Astrocyte (in vitro differentiated cells and primary cell): ENCODE measurements around the gene ATXN7. TPM values are rescaled to one million over a fixed set of nuclear protein-coding genes. Genes with fewer than 3 reads are reported as not detected.

Source experiments
- DNase-seq: peaks from one replicate; pipeline ENCODE4 v3.0.0-alpha.2; 2010; ENCODE audit warnings: low read depth
- FAIRE-seq: peaks from 2 replicates; lab custom pipeline; 2011; peaks lifted over from hg19 to GRCh38; lab: Jason Lieb, UNC
- H2AFZ ChIP-seq: 2 replicates; pipeline ENCODE4 v1.6.0; 2012; ENCODE audit warnings: low read depth, low read length, inconsistent platforms
- H3K27ac ChIP-seq: 2 replicates; pipeline ENCODE4 v1.5.1; 2011; ENCODE audit warnings: low read depth, low read length, inconsistent platforms
- H3K27me3 ChIP-seq: 2 replicates; pipeline ENCODE4 v1.6.0; 2011; ENCODE audit warnings: low read length, inconsistent platforms; ENCODE audit not compliant: insufficient read depth
- H3K36me3 ChIP-seq: 2 replicates; pipeline ENCODE4 v1.5.1; 2011; ENCODE audit warnings: low read length, inconsistent platforms; ENCODE audit not compliant: insufficient read depth
- H3K4me1 ChIP-seq: 2 replicates; pipeline ENCODE4 v1.5.1; 2011; ENCODE audit warnings: low read length, inconsistent platforms; ENCODE audit not compliant: insufficient read depth
- H3K4me2 ChIP-seq: 2 replicates; pipeline ENCODE4 v1.6.0; 2012; ENCODE audit warnings: low read length, inconsistent platforms
- H3K4me3 ChIP-seq: 2 replicates; pipeline ENCODE4 v1.5.1; 2011; ENCODE audit warnings: low read depth, mild to moderate bottlenecking, low read length, inconsistent platforms; ENCODE audit not compliant: insufficient read depth
- H3K79me2 ChIP-seq: 2 replicates; pipeline ENCODE4 v1.6.0; 2012; ENCODE audit warnings: mild to moderate bottlenecking, low read length, inconsistent platforms; ENCODE audit not compliant: insufficient read depth
- H3K9ac ChIP-seq: 2 replicates; pipeline ENCODE4 v1.6.0; 2012; ENCODE audit warnings: mild to moderate bottlenecking, low read length, inconsistent platforms
- H3K9me3 ChIP-seq: 2 replicates; pipeline ENCODE4 v1.5.1; 2012; ENCODE audit warnings: low read depth, mild to moderate bottlenecking, low read length, inconsistent platforms; ENCODE audit not compliant: insufficient read depth
- H4K20me1 ChIP-seq: 2 replicates; pipeline ENCODE4 v1.6.0; 2012; ENCODE audit warnings: low read length, inconsistent platforms; ENCODE audit not compliant: insufficient read depth
- H3K27ac Mint-ChIP-seq: one replicate; pipeline ENCODE4 v1.8.0; 2021; ENCODE audit warnings: mild to moderate bottlenecking, mixed read lengths; ENCODE audit not compliant: unreplicated experiment
- H3K27me3 Mint-ChIP-seq: one replicate; pipeline ENCODE4 v1.8.0; 2021; ENCODE audit warnings: low read depth, mixed read lengths; ENCODE audit not compliant: unreplicated experiment
- H3K36me3 Mint-ChIP-seq: one replicate; pipeline ENCODE4 v1.8.0; 2021; ENCODE audit warnings: low read depth, mixed read lengths; ENCODE audit not compliant: unreplicated experiment
- H3K4me1 Mint-ChIP-seq: one replicate; pipeline ENCODE4 v1.8.0; 2021; ENCODE audit warnings: low read depth, mixed read lengths; ENCODE audit not compliant: unreplicated experiment
- H3K4me3 Mint-ChIP-seq: one replicate; pipeline ENCODE4 v1.8.0; 2021; ENCODE audit warnings: mild to moderate bottlenecking, moderate library complexity, mixed read lengths; ENCODE audit not compliant: unreplicated experiment
- H3K9me3 Mint-ChIP-seq: one replicate; pipeline ENCODE4 v1.8.0; 2021; ENCODE audit warnings: mild to moderate bottlenecking, mixed read lengths; ENCODE audit not compliant: unreplicated experiment
- EZH2 ChIP-seq: IDR thresholded peaks from 2 replicates; pipeline ENCODE4 v1.6.1; 2012; ENCODE audit warnings: mild to moderate bottlenecking, low read length, inconsistent platforms; ENCODE audit not compliant: insufficient read depth
- total RNA-seq: library from RNA; stranded (reverse); gene quantifications from 2 replicates; pipeline ENCODE4 v1.2.1, GENCODE V29; 2021
- TF ChIP-seq, protein P1 (sequence below): IDR thresholded peaks from 2 replicates; pipeline ENCODE4 v1.5.1; 2011; ENCODE audit warnings: low read depth, mild to moderate bottlenecking, inconsistent platforms, low read length, moderate library complexity; ENCODE audit not compliant: insufficient read depth

The ATXN7 gene
- total RNA-seq, 1 donor from 2014 or later: 17.6 TPM

DNA sequence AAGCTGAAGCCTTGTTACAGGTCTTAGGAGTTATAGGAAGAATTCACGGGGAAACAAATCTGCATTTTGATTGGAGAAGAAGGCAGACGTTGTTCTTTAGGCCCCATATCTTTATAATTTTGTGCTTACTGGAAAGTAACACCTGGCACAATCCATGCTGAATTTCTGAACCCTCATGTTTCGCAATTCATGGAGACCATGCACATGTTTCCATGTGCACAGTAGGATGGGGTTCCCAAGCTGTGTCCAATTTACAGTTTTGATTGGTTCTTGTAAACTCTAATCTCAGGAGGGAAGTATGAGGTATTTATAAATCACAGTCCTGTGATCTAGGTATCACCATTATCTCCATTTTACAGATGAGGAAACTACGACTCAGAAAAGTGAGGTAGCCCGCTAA lies 56.3 kb downstream of the ATXN7 start:
- Mint-ChIP-seq H3K9me3 (peaks cover 6% of the 10 kb centered on the region), H3K27me3 (no peaks in the 10 kb centered on the region), H3K36me3 (peaks cover 27% of the 10 kb centered on the region), H3K4me1 (no peaks in the 10 kb centered on the region), H3K4me3 (no peak overlapping the region), H3K27ac (no peak overlapping the region)
- Histone ChIP-seq H3K79me2 (peaks cover 43% of the 10 kb centered on the region), H3K27ac (no peak overlapping the region), H4K20me1 (peaks cover 66% of the 10 kb centered on the region), H3K36me3 (peaks cover 27% of the 10 kb centered on the region), H3K4me2 (no peak overlapping the region), H3K9me3 (no peaks in the 10 kb centered on the region), H3K27me3 (no peaks in the 10 kb centered on the region), H3K4me1 (no peaks in the 10 kb centered on the region), H3K9ac (no peak overlapping the region), H3K4me3 (no peak overlapping the region), H2AFZ (no peak overlapping the region)
- no peak for DNase-seq
- no peak for FAIRE-seq
- TF ChIP-seq EZH2: no peak
- TF ChIP-seq, protein P1, sequence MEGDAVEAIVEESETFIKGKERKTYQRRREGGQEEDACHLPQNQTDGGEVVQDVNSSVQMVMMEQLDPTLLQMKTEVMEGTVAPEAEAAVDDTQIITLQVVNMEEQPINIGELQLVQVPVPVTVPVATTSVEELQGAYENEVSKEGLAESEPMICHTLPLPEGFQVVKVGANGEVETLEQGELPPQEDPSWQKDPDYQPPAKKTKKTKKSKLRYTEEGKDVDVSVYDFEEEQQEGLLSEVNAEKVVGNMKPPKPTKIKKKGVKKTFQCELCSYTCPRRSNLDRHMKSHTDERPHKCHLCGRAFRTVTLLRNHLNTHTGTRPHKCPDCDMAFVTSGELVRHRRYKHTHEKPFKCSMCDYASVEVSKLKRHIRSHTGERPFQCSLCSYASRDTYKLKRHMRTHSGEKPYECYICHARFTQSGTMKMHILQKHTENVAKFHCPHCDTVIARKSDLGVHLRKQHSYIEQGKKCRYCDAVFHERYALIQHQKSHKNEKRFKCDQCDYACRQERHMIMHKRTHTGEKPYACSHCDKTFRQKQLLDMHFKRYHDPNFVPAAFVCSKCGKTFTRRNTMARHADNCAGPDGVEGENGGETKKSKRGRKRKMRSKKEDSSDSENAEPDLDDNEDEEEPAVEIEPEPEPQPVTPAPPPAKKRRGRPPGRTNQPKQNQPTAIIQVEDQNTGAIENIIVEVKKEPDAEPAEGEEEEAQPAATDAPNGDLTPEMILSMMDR: no peak

DNA sequence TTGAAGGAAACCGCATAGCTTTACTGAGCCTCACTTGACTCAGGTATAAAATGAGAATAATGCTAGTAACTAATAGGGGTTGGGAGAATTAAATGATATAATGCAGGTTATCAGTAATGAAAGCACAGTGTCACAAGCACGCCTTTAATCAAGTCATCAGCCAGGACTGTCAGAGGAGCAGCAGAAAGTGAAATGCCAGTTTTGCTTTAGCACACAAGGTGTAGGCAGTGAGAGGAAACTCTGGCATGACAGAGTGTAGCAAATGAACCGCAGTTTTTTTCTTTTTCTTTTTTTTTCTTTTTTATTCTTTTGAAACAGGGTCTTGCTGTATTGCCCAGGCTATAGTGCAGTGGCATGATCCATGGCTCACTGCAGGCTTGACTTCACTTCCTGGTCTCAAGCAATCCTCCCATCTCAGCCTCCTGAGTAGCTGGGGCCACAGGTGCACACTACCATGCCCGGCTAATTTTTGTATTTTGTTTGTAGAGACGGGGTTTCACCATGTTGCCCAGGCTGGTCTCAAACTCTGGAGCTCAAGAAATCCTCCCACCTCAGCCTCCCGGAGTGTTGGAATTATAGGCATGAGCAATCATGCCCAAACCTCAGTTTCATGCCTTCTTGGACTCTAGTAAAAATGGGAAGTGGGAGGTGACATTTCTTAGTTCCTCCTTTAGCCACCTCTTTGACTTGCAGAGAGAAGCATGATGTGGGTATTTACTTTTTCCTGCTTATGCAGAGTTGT lies 58.2 kb downstream of the ATXN7 start:
- no peaks in the 10 kb centered on the region for H3K4me1 Mint-ChIP-seq
- no peak overlapping the region for H3K9ac ChIP-seq
- no peaks in the 10 kb centered on the region for H3K27me3 Mint-ChIP-seq
- TF ChIP-seq, protein P1: no peak
- TF ChIP-seq EZH2: no peak
- no peak overlapping the region for H3K4me2 ChIP-seq
- peaks cover 43% of the 10 kb centered on the region for H3K36me3 Mint-ChIP-seq
- H3K36me3 ChIP-seq: peaks cover 28% of the 10 kb centered on the region
- H3K27ac Mint-ChIP-seq: no peak overlapping the region
- peaks cover 8% of the 10 kb centered on the region for H3K9me3 Mint-ChIP-seq
- no peak for FAIRE-seq
- no peak for DNase-seq
- H3K9me3 ChIP-seq: no peaks in the 10 kb centered on the region
- H3K4me3 Mint-ChIP-seq: no peak overlapping the region
- peaks cover 38% of the 10 kb centered on the region for H3K79me2 ChIP-seq
- H3K4me3 ChIP-seq: no peak overlapping the region
- no peak overlapping the region for H2AFZ ChIP-seq
- H3K27me3 ChIP-seq: no peaks in the 10 kb centered on the region
- no peak overlapping the region for H3K27ac ChIP-seq
- H3K4me1 ChIP-seq: no peaks in the 10 kb centered on the region
- peaks cover 77% of the 10 kb centered on the region for H4K20me1 ChIP-seq
